ENCODE measurements around the gene SEMA6A. TPM values are rescaled to one million over a fixed set of nuclear protein-coding genes. Genes with fewer than 3 reads are reported as not detected.

The SEMA6A gene
- total RNA-seq, 1 donor from 2014 or later = 0.27 TPM

GRCh38 chr5:116577064-116577788 is 2.6 kb upstream of the SEMA6A start:
- no peak for DNase-seq (ENCODE audit: low read depth)

GRCh38 chr5:116576053-116576713 is 1.6 kb upstream of the SEMA6A start:
- DNase-seq (ENCODE audit: low read depth) = peak; percentile 38

- DNase-seq (ENCODE audit: low read depth) = peak; percentile 21
Observed at GRCh38 chr5:116575326-116576052, 866 bp upstream of the SEMA6A start.

- peak; percentile 5 for DNase-seq (ENCODE audit: low read depth)
Observed at GRCh38 chr5:116573702-116574366, 789 bp downstream of the SEMA6A start.

- DNase-seq (ENCODE audit: low read depth) = peak; percentile 4
Observed at GRCh38 chr5:116573279-116573701, 1.3 kb downstream of the SEMA6A start.

- DNase-seq (ENCODE audit: low read depth) = peak; percentile 8
Observed at GRCh38 chr5:116572350-116573278, 2.0 kb downstream of the SEMA6A start.

- no peak for DNase-seq (ENCODE audit: low read depth)
Observed at GRCh38 chr5:116571568-116572349, 2.9 kb downstream of the SEMA6A start.

- peak; percentile 32 for DNase-seq (ENCODE audit: low read depth)
Observed at GRCh38 chr5:116569999-116570398, 4.6 kb downstream of the SEMA6A start.

GRCh38 chr5:116567106-116567505 is 7.5 kb downstream of the SEMA6A start:
- no peak for DNase-seq (ENCODE audit: low read depth)

- DNase-seq (ENCODE audit: low read depth) = no peak
Observed at GRCh38 chr5:116566251-116566650, 8.4 kb downstream of the SEMA6A start.

GRCh38 chr5:116564756-116565490 is 9.7 kb downstream of the SEMA6A start:
- DNase-seq (ENCODE audit: low read depth) = no peak

GRCh38 chr5:116564312-116564711 is 10.3 kb downstream of the SEMA6A start:
- DNase-seq (ENCODE audit: low read depth) = no peak

- no peak for DNase-seq (ENCODE audit: low read depth)
Observed at GRCh38 chr5:116563736-116564308, 10.8 kb downstream of the SEMA6A start.

- no peak for DNase-seq (ENCODE audit: low read depth)
Observed at GRCh38 chr5:116562669-116563068, 12.0 kb downstream of the SEMA6A start.

GRCh38 chr5:116561658-116562057 is 13.0 kb downstream of the SEMA6A start:
- no peak for DNase-seq (ENCODE audit: low read depth)

- DNase-seq (ENCODE audit: low read depth) = no peak
Observed at GRCh38 chr5:116559673-116560164, 14.9 kb downstream of the SEMA6A start.

GRCh38 chr5:116559239-116559638 is 15.4 kb downstream of the SEMA6A start:
- DNase-seq (ENCODE audit: low read depth) = no peak

GRCh38 chr5:116557669-116558271 is 16.9 kb downstream of the SEMA6A start:
- peak; percentile 13 for DNase-seq (ENCODE audit: low read depth)

Data from myocyte (in vitro differentiated cells).